ENCODE data around the gene FGFR4. TPM values are rescaled to one million over a fixed set of nuclear protein-coding genes. Genes with fewer than 3 reads are reported as not detected.

FGFR4 gene
- total RNA-seq, 1 experiment from 2014 or later: 96.6 TPM

DNA sequence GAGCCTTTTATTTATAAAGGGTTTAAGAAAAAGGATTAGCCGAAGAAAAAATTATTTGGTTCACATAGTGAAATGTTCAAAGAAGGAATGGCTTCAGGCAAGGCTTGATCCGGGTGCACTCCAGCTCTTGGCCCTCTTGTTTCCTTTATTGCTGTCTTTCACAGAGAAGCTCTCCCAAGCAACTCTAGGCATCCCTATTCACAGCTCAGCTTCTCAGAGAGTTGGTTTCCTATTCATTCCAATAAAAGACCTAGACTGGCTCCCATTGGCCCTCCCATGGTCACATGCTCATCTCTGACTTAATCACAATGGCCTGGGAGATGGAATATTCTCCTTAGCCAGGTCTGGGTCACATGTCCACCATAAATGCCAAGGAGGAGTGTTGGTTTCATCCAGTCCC lies 9.4 kb upstream of the FGFR4 start:
- Histone ChIP-seq H3K27me3 (no peaks in the 10 kb centered on the region), H3K36me3 (peaks cover 16% of the 10 kb centered on the region), H3K4me3 (no peak overlapping the region), H3K9me3 (no peaks in the 10 kb centered on the region)
- DNase-seq: no peak

DNA sequence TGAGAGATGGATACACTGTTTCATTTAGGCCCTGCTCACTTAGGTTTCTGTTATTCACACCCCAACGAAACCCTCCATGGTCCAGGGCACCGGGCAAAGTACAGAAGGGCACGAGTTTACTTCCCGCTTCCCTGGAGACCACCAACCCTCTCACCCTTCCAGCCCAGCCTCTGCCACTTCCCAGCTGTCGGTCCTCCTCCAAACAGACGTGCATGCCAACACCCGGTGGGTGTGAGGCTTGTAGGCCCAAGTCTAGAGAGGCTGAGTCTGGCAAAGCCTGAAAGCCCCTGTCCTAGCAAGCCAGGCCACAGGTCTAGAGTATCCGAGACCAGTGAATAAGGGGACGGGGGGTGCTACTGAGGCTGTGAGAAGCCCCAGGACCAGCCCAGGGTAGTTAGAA lies 7.1 kb upstream of the FGFR4 start:
- no peak for DNase-seq
- no peak overlapping the region for H3K4me3 ChIP-seq
- no peaks in the 10 kb centered on the region for H3K27me3 ChIP-seq
- H3K36me3 ChIP-seq: peaks cover 2% of the 10 kb centered on the region; the same call in 1 of the 2 replicates
- H3K9me3 ChIP-seq: no peaks in the 10 kb centered on the region

DNA sequence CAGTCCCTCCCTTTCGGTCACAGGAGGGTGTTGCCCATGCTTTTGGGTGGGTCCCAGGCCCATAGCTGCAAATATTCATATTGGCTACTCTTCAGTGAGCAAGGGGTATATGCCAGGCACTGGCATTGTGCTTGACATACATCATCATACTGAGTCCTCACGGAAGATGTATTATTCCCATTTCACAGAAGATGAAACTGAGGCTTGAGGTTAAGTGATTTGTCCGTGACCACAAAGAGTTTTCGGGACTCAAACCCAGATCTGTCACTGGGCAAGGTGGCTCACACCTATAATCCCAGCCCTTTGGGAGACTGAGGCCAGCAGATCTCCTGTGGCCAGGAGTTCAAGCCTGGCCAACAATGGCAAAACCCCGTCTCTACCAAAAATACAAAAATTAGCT lies 6.5 kb upstream of the FGFR4 start:
- Histone ChIP-seq H3K4me3 (no peak overlapping the region), H3K9me3 (no peaks in the 10 kb centered on the region), H3K27me3 (no peaks in the 10 kb centered on the region), H3K36me3 (peaks cover 2% of the 10 kb centered on the region; the same call in 1 of the 2 replicates)
- DNase-seq: no peak

DNA sequence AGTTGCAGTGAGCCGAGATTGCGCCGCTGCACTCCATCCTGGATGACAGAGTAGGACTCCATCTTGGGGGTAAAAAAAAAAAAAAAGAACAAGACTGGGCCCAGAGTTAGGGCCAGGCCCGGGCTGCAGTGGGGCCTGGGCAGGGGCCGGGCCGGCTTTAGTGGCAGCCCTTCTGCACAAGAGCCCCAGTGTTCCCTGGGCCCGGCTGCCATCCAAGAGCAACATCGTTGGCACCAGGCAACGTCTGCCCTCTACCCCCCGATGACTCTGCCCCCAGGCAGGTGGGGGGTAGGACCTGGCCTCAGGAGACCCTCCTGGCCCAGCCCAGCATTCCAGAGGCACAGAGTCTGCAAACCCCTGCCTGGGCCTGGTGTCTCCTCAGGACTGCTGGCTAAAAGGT lies 4.9 kb upstream of the FGFR4 start:
- Histone ChIP-seq H3K4me3 (no peak overlapping the region), H3K27me3 (no peaks in the 10 kb centered on the region), H3K36me3 (peaks cover 2% of the 10 kb centered on the region; the same call in 1 of the 2 replicates), H3K9me3 (no peaks in the 10 kb centered on the region)
- no peak for DNase-seq

DNA sequence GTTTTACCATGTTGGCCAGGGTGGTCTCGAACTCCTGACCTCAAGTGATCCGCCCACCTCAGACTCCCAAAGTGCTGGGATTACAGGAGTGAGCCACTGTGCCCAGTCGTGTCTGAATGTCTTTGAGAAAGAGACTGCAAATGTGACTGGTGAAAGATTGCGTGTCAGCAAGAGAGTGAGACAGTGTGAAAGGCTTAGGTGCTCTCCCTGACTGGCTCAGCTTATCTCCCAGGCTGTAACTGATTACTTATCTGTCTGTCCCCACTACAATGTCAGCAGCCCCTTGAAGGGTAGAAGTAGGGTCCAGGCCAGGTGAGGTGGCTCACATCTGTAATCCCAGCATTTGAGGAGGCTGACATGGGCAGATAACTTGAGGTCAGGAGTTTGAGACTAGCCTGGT lies 3.4 kb upstream of the FGFR4 start:
- Histone ChIP-seq H3K4me3 (no peak overlapping the region), H3K9me3 (no peaks in the 10 kb centered on the region), H3K27me3 (no peaks in the 10 kb centered on the region), H3K36me3 (peaks cover 5% of the 10 kb centered on the region)
- no peak for DNase-seq

DNA sequence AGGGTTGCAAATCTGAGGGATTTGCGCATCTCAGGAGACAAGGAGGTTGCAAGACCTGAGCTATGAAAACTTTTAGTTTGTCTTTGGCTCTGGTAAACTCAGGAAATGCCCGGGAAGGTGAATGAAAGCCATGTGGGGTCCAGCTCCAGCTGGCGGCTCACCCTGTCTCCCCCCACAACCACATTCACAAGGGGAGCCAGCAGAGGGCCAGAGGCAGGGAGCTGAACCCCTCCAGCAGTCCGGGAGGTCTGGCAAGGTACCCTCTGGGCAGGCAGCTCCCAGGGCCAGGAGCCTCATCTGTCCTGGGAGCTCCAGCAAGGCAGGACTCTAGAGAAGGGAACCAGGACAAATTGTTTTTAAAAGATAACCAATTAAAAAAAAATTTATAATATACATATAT lies 2.5 kb upstream of the FGFR4 start:
- Histone ChIP-seq H3K36me3 (peaks cover 12% of the 10 kb centered on the region), H3K9me3 (no peaks in the 10 kb centered on the region), H3K27me3 (no peaks in the 10 kb centered on the region), H3K4me3 (no peak overlapping the region)
- DNase-seq: no peak

DNA sequence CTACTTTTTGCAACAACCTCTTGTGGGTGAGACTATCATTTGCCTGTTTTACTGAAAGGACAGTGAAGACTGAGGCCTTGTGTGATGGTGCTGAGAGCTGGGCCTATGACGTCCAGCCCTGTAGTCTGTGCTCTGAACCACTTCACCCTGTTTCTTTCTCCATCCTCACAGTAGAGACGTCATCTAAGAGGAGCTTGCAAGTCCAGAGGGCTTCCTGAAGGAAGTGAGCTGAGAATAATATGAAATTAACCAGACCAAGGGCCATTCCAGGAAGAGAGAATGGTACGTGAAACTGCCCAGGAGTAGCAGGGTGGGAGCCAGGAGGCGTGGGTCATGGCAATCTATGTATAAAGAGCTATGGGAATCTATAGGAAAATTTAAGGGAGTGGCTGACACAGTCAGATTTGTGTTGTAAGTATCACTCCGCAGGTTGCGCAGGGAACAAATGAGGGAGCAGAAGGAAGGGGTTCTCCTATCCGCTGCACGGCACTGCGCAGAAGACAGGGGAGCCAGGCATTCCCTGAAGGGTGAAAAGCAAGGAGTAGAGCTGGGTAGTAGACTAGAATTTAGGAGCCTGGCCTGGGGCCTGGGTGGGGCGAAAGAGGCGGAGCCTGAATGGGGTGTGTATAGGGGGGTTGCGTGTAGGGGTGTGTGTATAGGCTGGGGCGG lies 596 bp upstream of the FGFR4 start:
- Histone ChIP-seq H3K36me3 (peaks cover 29% of the 10 kb centered on the region), H3K9me3 (no peaks in the 10 kb centered on the region), H3K27me3 (no peaks in the 10 kb centered on the region), H3K4me3 (peak overlapping the region; percentile 24)
- no peak for DNase-seq

DNA sequence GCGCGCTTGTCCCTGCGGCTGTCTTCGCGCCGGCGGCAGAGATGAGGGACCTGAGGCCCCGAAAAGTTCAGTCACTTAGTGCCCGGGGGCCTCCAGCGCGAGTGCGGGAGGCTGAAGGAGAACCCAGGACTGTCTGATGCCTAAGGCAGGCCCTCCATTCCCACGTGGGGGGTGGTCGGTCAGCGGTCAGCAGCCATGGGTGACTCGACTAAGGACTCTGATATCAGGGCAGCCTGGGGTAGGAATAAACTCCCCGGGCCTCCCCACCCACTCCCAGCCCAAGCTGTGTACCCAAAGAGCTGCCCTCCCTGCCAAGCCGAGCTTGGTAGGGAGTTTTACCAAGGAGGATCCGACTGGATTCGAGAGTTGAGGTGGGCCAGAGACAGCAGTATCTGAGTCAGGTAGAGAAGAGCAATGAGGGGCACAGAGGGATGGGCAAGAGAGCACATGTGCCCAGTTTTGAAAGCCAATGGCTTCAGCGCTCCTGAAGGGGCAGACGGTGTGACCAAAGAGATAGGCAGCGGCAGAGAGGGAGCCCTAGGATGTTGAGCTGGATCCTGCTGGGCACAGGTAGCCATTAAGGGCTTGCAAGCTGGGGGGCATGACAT lies 787 bp downstream of the FGFR4 start:
- H3K27me3 ChIP-seq: no peaks in the 10 kb centered on the region
- DNase-seq: no peak
- no peaks in the 10 kb centered on the region for H3K9me3 ChIP-seq
- H3K4me3 ChIP-seq: peak overlapping the region; percentile 73
- peaks cover 42% of the 10 kb centered on the region for H3K36me3 ChIP-seq

DNA sequence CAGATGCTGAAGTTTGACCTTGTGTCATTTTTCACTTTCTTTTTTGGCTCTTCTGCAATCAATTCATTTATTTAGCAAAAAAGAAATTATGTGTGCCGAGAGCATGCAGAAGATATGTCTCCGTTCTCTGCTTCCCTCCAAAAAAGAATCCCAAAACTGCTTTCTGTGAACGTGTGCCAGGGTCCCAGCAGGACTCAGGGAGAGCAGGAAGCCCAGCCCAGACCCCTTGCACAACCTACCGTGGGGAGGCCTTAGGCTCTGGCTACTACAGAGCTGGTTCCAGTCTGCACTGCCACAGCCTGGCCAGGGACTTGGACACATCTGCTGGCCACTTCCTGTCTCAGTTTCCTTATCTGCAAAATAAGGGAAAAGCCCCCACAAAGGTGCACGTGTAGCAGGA lies 2.4 kb downstream of the FGFR4 start:
- Histone ChIP-seq H3K4me3 (no peak overlapping the region; the same call in 1 of the 2 replicates), H3K9me3 (no peaks in the 10 kb centered on the region), H3K36me3 (peaks cover 57% of the 10 kb centered on the region), H3K27me3 (no peaks in the 10 kb centered on the region)
- peak; percentile 68 for DNase-seq

DNA sequence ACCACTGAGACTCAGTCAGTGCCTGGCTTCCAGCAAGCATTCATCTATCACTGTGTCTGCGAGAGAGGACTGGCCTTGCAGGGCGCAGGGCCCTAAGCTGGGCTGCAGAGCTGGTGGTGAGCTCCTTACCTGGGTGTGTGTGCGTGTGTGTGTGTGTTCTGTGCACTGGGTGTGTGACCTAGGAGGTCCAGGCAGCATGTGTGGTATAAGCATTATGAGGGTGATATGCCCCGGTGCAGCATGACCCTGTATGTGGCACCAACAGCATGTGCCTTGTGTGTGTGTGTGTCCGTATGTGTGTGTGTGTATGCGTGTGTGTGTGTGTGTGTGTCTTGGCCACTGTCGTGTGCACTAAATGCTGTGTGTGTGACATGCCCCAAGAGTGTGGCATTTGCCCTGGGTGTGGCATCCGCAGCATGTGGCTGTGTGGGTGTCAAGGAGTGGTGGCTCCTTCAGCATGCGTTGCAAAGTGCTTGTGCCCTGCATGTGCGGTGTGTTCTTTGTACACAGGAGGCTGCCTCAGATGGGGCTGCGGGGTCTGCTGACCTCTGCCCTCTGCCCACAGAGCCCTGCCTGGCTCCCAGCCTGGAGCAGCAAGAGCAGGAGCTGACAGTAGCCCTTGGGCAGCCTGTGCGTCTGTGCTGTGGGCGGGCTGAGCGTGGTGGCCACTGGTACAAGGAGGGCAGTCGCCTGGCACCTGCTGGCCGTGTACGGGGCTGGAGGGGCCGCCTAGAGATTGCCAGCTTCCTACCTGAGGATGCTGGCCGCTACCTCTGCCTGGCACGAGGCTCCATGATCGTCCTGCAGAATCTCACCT lies 3.3 kb downstream of the FGFR4 start:
- Histone ChIP-seq H3K27me3 (no peaks in the 10 kb centered on the region), H3K36me3 (peaks cover 61% of the 10 kb centered on the region), H3K4me3 (no peak overlapping the region), H3K9me3 (no peaks in the 10 kb centered on the region)
- no peak for DNase-seq

DNA sequence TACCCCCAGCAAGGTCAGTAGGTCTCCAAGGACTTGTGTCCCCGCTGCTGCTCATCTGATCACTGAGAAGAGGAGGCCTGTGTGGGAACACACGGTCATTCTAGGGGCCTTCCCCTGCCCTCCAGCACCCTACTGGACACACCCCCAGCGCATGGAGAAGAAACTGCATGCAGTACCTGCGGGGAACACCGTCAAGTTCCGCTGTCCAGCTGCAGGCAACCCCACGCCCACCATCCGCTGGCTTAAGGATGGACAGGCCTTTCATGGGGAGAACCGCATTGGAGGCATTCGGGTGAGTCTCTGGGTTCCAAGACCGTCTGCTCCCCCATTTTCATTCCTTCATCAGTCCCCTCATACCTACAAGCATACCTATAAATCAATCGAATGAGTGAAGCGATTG lies 4.1 kb downstream of the FGFR4 start:
- H3K36me3 ChIP-seq: peaks cover 69% of the 10 kb centered on the region
- no peaks in the 10 kb centered on the region for H3K9me3 ChIP-seq
- no peak for DNase-seq
- H3K4me3 ChIP-seq: no peak overlapping the region
- H3K27me3 ChIP-seq: no peaks in the 10 kb centered on the region

DNA sequence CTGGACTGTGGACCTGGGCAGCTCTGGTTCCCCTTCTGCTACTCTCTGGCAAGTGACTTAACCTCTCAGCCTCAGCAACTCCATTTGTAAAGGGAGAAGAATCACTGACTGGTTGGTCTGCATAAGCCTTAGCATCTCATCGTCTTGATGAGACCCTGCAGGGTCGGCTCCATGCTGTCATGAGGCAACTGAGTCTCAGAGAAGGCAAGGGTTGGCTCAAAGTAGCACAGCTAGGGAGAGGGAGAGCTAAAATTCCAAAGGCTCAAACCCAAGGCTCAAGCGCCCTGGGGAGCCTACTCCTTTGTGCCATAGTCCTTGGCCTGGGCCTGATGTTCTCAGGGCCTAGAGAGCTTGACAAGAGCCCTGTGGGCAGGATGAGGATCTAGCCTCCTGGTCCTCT lies 4.5 kb downstream of the FGFR4 start:
- peaks cover 73% of the 10 kb centered on the region for H3K36me3 ChIP-seq
- no peak overlapping the region for H3K4me3 ChIP-seq
- no peak for DNase-seq

DNA sequence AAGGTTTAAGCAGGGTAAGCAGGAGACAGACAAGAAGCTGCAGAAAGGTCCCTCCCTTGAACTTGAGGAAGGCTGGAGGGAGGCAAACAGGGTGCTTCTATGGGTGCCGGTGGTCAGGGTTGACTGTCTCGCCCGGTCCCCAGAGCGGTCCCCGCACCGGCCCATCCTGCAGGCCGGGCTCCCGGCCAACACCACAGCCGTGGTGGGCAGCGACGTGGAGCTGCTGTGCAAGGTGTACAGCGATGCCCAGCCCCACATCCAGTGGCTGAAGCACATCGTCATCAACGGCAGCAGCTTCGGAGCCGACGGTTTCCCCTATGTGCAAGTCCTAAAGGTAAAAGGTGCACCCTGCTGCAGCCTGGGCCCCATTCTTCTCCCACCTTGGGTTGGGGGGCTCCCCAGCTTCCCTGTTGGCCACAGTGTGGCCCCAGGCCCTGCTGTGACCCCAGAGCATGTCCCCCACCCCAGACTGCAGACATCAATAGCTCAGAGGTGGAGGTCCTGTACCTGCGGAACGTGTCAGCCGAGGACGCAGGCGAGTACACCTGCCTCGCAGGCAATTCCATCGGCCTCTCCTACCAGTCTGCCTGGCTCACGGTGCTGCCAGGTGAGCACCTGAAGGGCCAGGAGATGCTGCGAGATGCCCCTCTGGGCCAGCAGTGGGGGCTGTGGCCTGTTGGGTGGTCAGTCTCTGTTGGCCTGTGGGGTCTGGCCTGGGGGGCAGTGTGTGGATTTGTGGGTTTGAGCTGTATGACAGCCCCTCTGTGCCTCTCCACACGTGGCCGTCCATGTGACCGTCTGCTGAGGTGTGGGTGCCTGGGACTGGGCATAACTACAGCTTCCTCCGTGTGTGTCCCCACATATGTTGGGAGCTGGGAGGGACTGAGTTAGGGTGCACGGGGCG lies 5.7 kb downstream of the FGFR4 start:
- DNase-seq: no peak

More for the DNA sequence above, 4.5 kb downstream of the FGFR4 start:
- Histone ChIP-seq H3K9me3 (no peaks in the 10 kb centered on the region), H3K27me3 (no peaks in the 10 kb centered on the region)

DNA sequence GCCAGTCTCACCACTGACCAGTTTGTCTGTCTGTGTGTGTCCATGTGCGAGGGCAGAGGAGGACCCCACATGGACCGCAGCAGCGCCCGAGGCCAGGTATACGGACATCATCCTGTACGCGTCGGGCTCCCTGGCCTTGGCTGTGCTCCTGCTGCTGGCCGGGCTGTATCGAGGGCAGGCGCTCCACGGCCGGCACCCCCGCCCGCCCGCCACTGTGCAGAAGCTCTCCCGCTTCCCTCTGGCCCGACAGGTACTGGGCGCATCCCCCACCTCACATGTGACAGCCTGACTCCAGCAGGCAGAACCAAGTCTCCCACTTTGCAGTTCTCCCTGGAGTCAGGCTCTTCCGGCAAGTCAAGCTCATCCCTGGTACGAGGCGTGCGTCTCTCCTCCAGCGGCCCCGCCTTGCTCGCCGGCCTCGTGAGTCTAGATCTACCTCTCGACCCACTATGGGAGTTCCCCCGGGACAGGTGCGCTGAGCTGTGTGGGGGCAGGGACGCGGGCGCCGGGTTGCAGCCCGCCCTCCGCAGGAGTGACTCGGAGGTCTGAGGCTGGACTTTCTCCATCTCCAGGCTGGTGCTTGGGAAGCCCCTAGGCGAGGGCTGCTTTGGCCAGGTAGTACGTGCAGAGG lies 6.5 kb downstream of the FGFR4 start:
- no peaks in the 10 kb centered on the region for H3K27me3 ChIP-seq
- peaks cover 88% of the 10 kb centered on the region for H3K36me3 ChIP-seq
- H3K9me3 ChIP-seq: no peaks in the 10 kb centered on the region
- no peak overlapping the region for H3K4me3 ChIP-seq
- DNase-seq: no peak

More for the DNA sequence above, 5.7 kb downstream of the FGFR4 start:
- H3K4me3 ChIP-seq: no peak overlapping the region
- H3K27me3 ChIP-seq: no peaks in the 10 kb centered on the region
- H3K9me3 ChIP-seq: no peaks in the 10 kb centered on the region
- H3K36me3 ChIP-seq: peaks cover 81% of the 10 kb centered on the region

DNA sequence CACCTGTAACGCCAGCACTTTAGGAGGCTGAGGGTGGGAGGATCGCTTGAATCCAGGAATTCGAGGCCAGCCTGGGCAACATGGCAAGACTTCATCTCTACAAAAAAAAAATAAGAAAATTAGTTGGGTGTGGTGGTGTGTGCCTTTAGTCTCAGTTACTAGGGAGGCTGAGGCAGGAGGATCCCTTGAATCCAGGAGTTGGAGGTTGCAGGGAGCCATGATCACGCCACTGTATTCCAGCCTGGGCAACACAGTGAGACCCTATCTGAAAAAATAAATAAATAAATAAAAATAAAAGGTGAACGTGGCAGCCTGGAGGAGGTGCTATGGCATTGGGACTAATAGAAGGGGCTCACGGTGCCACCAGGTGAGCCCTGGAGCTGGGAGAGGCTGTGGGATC lies 7.1 kb downstream of the FGFR4 start:
- H3K36me3 ChIP-seq: peaks cover 82% of the 10 kb centered on the region
- H3K27me3 ChIP-seq: no peaks in the 10 kb centered on the region
- DNase-seq: no peak
- H3K4me3 ChIP-seq: no peak overlapping the region
- H3K9me3 ChIP-seq: no peaks in the 10 kb centered on the region
